Gastrocnemius medialis (tissue), 4 donors: Measurements from ENCODE around the gene AHCY.

Source experiments
- POLR2A ChIP-seq, 2 donors: fragments of 450-650 bp; IDR thresholded peaks; one replicate each; pipeline ENCODE4 v1.6.1; 2017; ENCODE audit warnings: antibody characterized with exemption in 2 of 2, mild to moderate bottlenecking in 2 of 2, moderate library complexity in 2 of 2
- TF ChIP-seq, protein P1 (sequence below), 5 experiments: fragments of 450-650 bp in 3 of 5; fragments of 200-600 bp in 2 of 5; sonication (generic) in 2 of 5; IDR thresholded peaks in 4 of 5; conservative IDR thresholded peaks in 1 of 5; 1 replicate in 4 of 5; 2 replicates in 1 of 5; pipeline ENCODE4 v1.5.1; 2016 to 2019; ENCODE audit warnings: antibody characterized with exemption in 5 of 5, mild to moderate bottlenecking in 3 of 5, moderate library complexity in 3 of 5

DNA sequence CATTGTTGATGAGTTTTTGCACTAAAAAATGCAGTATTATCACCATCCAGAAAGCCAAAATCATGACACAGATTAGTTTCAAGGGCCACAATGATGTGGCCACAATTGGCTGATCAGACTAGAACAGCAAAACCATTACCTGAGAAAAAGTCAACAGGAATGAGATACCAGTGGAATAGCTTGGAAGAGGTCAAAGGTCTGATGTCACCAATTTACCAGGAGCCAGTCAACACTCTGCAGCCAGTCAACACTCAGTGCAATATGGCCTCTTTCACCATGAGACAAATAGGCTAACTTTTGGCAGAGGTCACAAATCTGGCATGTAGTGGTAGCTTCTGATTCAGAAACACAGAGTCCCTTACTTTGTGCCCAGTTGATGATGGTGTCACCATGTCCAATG is 69.5 kb downstream of the AHCY start:
- TF ChIP-seq, protein P1, sequence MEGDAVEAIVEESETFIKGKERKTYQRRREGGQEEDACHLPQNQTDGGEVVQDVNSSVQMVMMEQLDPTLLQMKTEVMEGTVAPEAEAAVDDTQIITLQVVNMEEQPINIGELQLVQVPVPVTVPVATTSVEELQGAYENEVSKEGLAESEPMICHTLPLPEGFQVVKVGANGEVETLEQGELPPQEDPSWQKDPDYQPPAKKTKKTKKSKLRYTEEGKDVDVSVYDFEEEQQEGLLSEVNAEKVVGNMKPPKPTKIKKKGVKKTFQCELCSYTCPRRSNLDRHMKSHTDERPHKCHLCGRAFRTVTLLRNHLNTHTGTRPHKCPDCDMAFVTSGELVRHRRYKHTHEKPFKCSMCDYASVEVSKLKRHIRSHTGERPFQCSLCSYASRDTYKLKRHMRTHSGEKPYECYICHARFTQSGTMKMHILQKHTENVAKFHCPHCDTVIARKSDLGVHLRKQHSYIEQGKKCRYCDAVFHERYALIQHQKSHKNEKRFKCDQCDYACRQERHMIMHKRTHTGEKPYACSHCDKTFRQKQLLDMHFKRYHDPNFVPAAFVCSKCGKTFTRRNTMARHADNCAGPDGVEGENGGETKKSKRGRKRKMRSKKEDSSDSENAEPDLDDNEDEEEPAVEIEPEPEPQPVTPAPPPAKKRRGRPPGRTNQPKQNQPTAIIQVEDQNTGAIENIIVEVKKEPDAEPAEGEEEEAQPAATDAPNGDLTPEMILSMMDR (IDR thresholded peaks at IDR 0.05 in 4 of 5, conservative IDR thresholded peaks at IDR 0.05 in 1 of 5), result no peak
- no peak for TF ChIP-seq POLR2A (IDR thresholded peaks at IDR 0.05)
